Glutamatergic neuron (in vitro differentiated cells): ENCODE results near the gene STRADA. TPM values are rescaled to one million over a fixed set of nuclear protein-coding genes. Genes with fewer than 3 reads are reported as not detected.

ENCODE experiments used
- DNase-seq: peaks from one replicate; pipeline ENCODE4 v3.0.0; 2022
- H3K27ac Mint-ChIP-seq: one replicate; pipeline ENCODE4 v1.8.0; 2020; ENCODE audit warnings: mild to moderate bottlenecking, mixed read lengths, inconsistent platforms; ENCODE audit not compliant: unreplicated experiment
- H3K27me3 Mint-ChIP-seq: one replicate; pipeline ENCODE4 v1.8.0; 2020; ENCODE audit warnings: mild to moderate bottlenecking, moderate library complexity, mixed read lengths, inconsistent platforms; ENCODE audit not compliant: unreplicated experiment
- H3K36me3 Mint-ChIP-seq: one replicate; pipeline ENCODE4 v1.8.0; 2020; ENCODE audit warnings: mild to moderate bottlenecking, mixed read lengths, inconsistent platforms; ENCODE audit not compliant: unreplicated experiment
- H3K4me1 Mint-ChIP-seq: one replicate; pipeline ENCODE4 v1.8.0; 2020; ENCODE audit warnings: mild to moderate bottlenecking, low read depth, mixed read lengths, inconsistent platforms; ENCODE audit not compliant: unreplicated experiment
- H3K4me3 Mint-ChIP-seq: one replicate; pipeline ENCODE4 v1.8.0; 2020; ENCODE audit warnings: mild to moderate bottlenecking, mixed read lengths, inconsistent platforms; ENCODE audit not compliant: unreplicated experiment
- H3K9me3 Mint-ChIP-seq: one replicate; pipeline ENCODE4 v1.8.0; 2020; ENCODE audit warnings: mild to moderate bottlenecking, moderate library complexity, mixed read lengths, inconsistent platforms; ENCODE audit not compliant: unreplicated experiment
- CTCF ChIP-seq: fragments of 200-600 bp; sonication (generic); IDR thresholded peaks from one replicate; pipeline ENCODE4 v1.5.0; 2021; ENCODE audit not compliant: partially characterized antibody, unreplicated experiment
- total RNA-seq: library from RNA; stranded (reverse); fragmentation: NEBNext Ultra II Directional; extraction: Animal tissue kit (Norgen Biotek cat#: 25700); gene quantifications from one replicate; pipeline ENCODE4 v1.2.1, GENCODE V29; 2021; ENCODE audit not compliant: unreplicated experiment

STRADA gene
- total RNA-seq, 1 donor from 2014 or later, result 58.8 TPM

GRCh38 chr17:63658366-63658765 is 83.2 kb downstream of the STRADA start:
- TF ChIP-seq CTCF, result no peak
- Mint-ChIP-seq H3K4me1 (peaks cover 1% of the 10 kb centered on the region), H3K27me3 (no peaks in the 10 kb centered on the region), H3K9me3 (no peaks in the 10 kb centered on the region), H3K36me3 (peaks cover 4% of the 10 kb centered on the region), H3K27ac (no peak overlapping the region), H3K4me3 (no peak overlapping the region)
- no peak for DNase-seq

- DNase-seq, result no peak
- Mint-ChIP-seq H3K36me3 (peaks cover 4% of the 10 kb centered on the region), H3K4me3 (no peak overlapping the region), H3K4me1 (peaks cover 1% of the 10 kb centered on the region), H3K9me3 (no peaks in the 10 kb centered on the region), H3K27me3 (no peaks in the 10 kb centered on the region), H3K27ac (no peak overlapping the region)
- no peak for TF ChIP-seq CTCF
These were observed 83.8 kb downstream of the STRADA start for GRCh38 chr17:63657786-63658185.

- Mint-ChIP-seq H3K27ac (no peak overlapping the region), H3K4me1 (peaks cover 1% of the 10 kb centered on the region), H3K36me3 (peaks cover 4% of the 10 kb centered on the region), H3K4me3 (no peak overlapping the region), H3K9me3 (no peaks in the 10 kb centered on the region), H3K27me3 (no peaks in the 10 kb centered on the region)
- TF ChIP-seq CTCF, result no peak
- no peak for DNase-seq
These were observed 88.5 kb downstream of the STRADA start for GRCh38 chr17:63653050-63653449.

Other genes with a start within 250 kb of the STRADA start
- gene KCNH6, start 218.4 kb downstream of the STRADA start, total RNA-seq, result 4.1 TPM
- gene DCAF7, start 191.3 kb downstream of the STRADA start, total RNA-seq, result 137 TPM
- gene TACO1, start 140.9 kb downstream of the STRADA start, total RNA-seq, result 23.2 TPM
- 54.6 TPM for gene MAP3K3, start 119.4 kb downstream of the STRADA start, total RNA-seq
- gene LIMD2, start 41.7 kb downstream of the STRADA start, total RNA-seq, result 311 TPM
- 56.4 TPM for gene CCDC47, start 31.8 kb upstream of the STRADA start, total RNA-seq
- 181 TPM for gene DDX42, start 32.4 kb upstream of the STRADA start, total RNA-seq
- 133 TPM for gene PSMC5, start 85.6 kb upstream of the STRADA start, total RNA-seq
- 42.0 TPM for gene FTSJ3, start 85.9 kb upstream of the STRADA start, total RNA-seq
- 84.5 TPM for gene SMARCD2, start 100.9 kb upstream of the STRADA start, total RNA-seq
- gene CSH2, start 131.9 kb upstream of the STRADA start, total RNA-seq, result 0.56 TPM
- gene GH2, start 140.1 kb upstream of the STRADA start, total RNA-seq, result not detected
- gene CSH1, start 154.8 kb upstream of the STRADA start, total RNA-seq, result not detected
- not detected for gene CSHL1, start 169.5 kb upstream of the STRADA start, total RNA-seq
- gene GH1, start 177.0 kb upstream of the STRADA start, total RNA-seq, result not detected
- not detected for gene CD79B, start 190.5 kb upstream of the STRADA start, total RNA-seq
- 7.9 TPM for gene SCN4A, start 231.1 kb upstream of the STRADA start, total RNA-seq